K562 (cell line): Measurements from ENCODE around the gene TUT7. TPM values are rescaled to one million over a fixed set of nuclear protein-coding genes. Genes with fewer than 3 reads are reported as not detected.

Experiments used
- ATAC-seq: fragments of 200-7000 bp; cut with Tn5 transposase; 3 replicates; pipeline ENCODE4 v1.9.1; 2020; ENCODE audit warnings: moderate library complexity
- BruUV-seq: library from RNA; stranded (reverse); fragments of 400-500 nt; replicated peaks from 2 replicates; lab custom pipeline; 2021; lab: Mats Ljungman, UMichigan
- CTCF ChIA-PET: fragments of 300-600 bp; formaldehyde crosslinking; extraction: SDS; loops from one replicate; lab custom pipeline; 2021; ENCODE audit warnings: low intra/inter-chr PET ratio; lab: Yijun Ruan, JAX
- POLR2A ChIA-PET: fragments of 300-600, 350-650 bp; sonication (Branson Sonifier 250); formaldehyde crosslinking; extraction: SDS; loops from one replicate; lab custom pipeline; 2021; ENCODE audit warnings: antibody characterized with exemption, inconsistent platforms; lab: Yijun Ruan, JAX
- DNase-seq, 4 experiments: peaks; one replicate each; pipeline versions ENCODE4 v3.0.0 to v3.0.0-alpha.2; 2011 to 2018; ENCODE audit warnings: low spot score in 3 of 4, mixed read lengths in 3 of 4; ENCODE audit errors: extremely low read depth in 1 of 4
- FAIRE-seq: peaks from 2 replicates; lab custom pipeline; 2011; peaks lifted over from hg19 to GRCh38; lab: Jason Lieb, UNC
- H2AFZ ChIP-seq: 2 replicates; pipeline ENCODE4 v1.6.0; 2011; ENCODE audit warnings: low read depth, low read length, control low read depth, inconsistent platforms
- H3K27ac ChIP-seq: fragments of 200-600 bp; 3 replicates; pipeline ENCODE4 v1.8.0; 2011; ENCODE audit warnings: low read depth, mild to moderate bottlenecking, control low read depth, inconsistent platforms, low read length, moderate library complexity, mixed read lengths; ENCODE audit errors: extremely low read depth
- H3K27me3 ChIP-seq, 2 experiments: fragments of 300-600 bp in 1 of 2; 2 replicates in 1 of 2; 3 replicates in 1 of 2; pipeline versions ENCODE4 v1.6.0 to v1.8.0; 2011; ENCODE audit warnings: inconsistent platforms in 2 of 2, low read length in 2 of 2, mild to moderate bottlenecking in 1 of 2, mixed read lengths in 1 of 2, moderate library complexity in 1 of 2; ENCODE audit not compliant: control insufficient read depth in 2 of 2, insufficient read depth in 2 of 2
- H3K36me3 ChIP-seq: fragments of 300-600 bp; 3 replicates; pipeline ENCODE4 v1.8.0; 2011; ENCODE audit warnings: mild to moderate bottlenecking, low read length, inconsistent platforms; ENCODE audit not compliant: control insufficient read depth, insufficient read depth
- H3K4me1 ChIP-seq, 2 experiments: fragments of 200-600 bp in 1 of 2; replicated peaks in 1 of 2; 2 replicates in 1 of 2; 3 replicates in 1 of 2; pipeline versions ENCODE4 v1.5.1 to v1.8.0; 2011; ENCODE audit warnings: inconsistent platforms in 2 of 2, low read length in 2 of 2, mild to moderate bottlenecking in 1 of 2, mixed read lengths in 1 of 2, moderate library complexity in 1 of 2; ENCODE audit not compliant: control insufficient read depth in 2 of 2, insufficient read depth in 2 of 2
- H3K4me2 ChIP-seq: 2 replicates; pipeline ENCODE4 v1.6.1; 2011; ENCODE audit warnings: low read length, control low read depth, inconsistent platforms, mixed read lengths; ENCODE audit not compliant: insufficient read depth
- H3K4me3 ChIP-seq: fragments of 200-600 bp; sonication (generic), shearing (Covaris generic); 2 replicates; pipeline ENCODE4 v1.5.1; 2016; ENCODE audit warnings: control low read depth, inconsistent platforms
- H3K79me2 ChIP-seq: fragments of 200-600 bp; 3 replicates; pipeline ENCODE4 v1.8.0; 2011; ENCODE audit warnings: low read length, inconsistent platforms; ENCODE audit not compliant: control insufficient read depth, insufficient read depth
- H3K9ac ChIP-seq, 2 experiments: 2 replicates each; pipeline versions ENCODE4 v1.6.0 to v1.6.1; 2011; ENCODE audit warnings: low read depth in 2 of 2, low read length in 2 of 2, control low read depth in 1 of 2, inconsistent platforms in 1 of 2, mild to moderate bottlenecking in 1 of 2, mixed read lengths in 1 of 2; ENCODE audit not compliant: insufficient read depth in 1 of 2
- H3K9me1 ChIP-seq: one replicate; pipeline ENCODE4 v1.6.0; 2011; ENCODE audit warnings: inconsistent platforms, mild to moderate bottlenecking, low read length, moderate library complexity; ENCODE audit not compliant: control insufficient read depth, insufficient read depth
- H3K9me3 ChIP-seq: replicated peaks from 2 replicates; pipeline ENCODE4 v1.5.1; 2011; ENCODE audit warnings: low read depth, low read length, inconsistent platforms; ENCODE audit not compliant: control insufficient read depth, insufficient read depth
- H4K20me1 ChIP-seq: replicated peaks from 2 replicates; pipeline ENCODE4 v1.6.1; 2011; ENCODE audit warnings: low read length, inconsistent platforms, mixed read lengths; ENCODE audit not compliant: control insufficient read depth, insufficient read depth
- BCL6 ChIP-seq: fragments of 250-450 bp; sonication (Bioruptor Pico); IDR thresholded peaks from 2 replicates; pipeline ENCODE4 v1.4.0; 2020
- BHLHE40 ChIP-seq: IDR thresholded peaks from 2 replicates; pipeline ENCODE4 v1.6.1; 2011; ENCODE audit warnings: low read length, improper control_type of control experiment
- DACH1 ChIP-seq: fragments of 450-650 bp; IDR thresholded peaks from 2 replicates; pipeline ENCODE4 v1.6.1; 2018; ENCODE audit not compliant: partially characterized antibody
- ETV5 ChIP-seq: sonication (generic); formaldehyde crosslinking; IDR thresholded peaks from 2 replicates; pipeline ENCODE4 v1.4.0; 2020; ENCODE audit warnings: low read depth, mild to moderate bottlenecking, missing genetic modification reagents
- MTA1 ChIP-seq: fragments of 450-650 bp; IDR thresholded peaks from 2 replicates; pipeline ENCODE4 v1.6.1; 2017; ENCODE audit warnings: borderline replicate concordance
- PHF8 ChIP-seq: fragments of 200-600 bp; sonication (generic); IDR thresholded peaks from 2 replicates; pipeline ENCODE4 v1.6.1; 2012; ENCODE audit warnings: mixed run types, mild to moderate bottlenecking, inconsistent platforms, low read length, moderate library complexity, borderline replicate concordance
- SP1 ChIP-seq: sonication (generic); formaldehyde crosslinking; IDR thresholded peaks from 2 replicates; pipeline ENCODE4 v1.8.1; 2022; ENCODE audit warnings: mild to moderate bottlenecking, missing genetic modification reagents
- ZNF41 ChIP-seq: fragments of 250-450 bp; sonication (Bioruptor Pico); conservative IDR thresholded peaks from 2 replicates; pipeline ENCODE4 v1.4.0; 2020; ENCODE audit warnings: mild to moderate bottlenecking
- WGBS: fragments of 100-300 bp; shearing (Covaris generic); methylation state at CpG from one replicate; pipeline ENCODE4 v1.1.6; 2016; ENCODE audit warnings: low coverage, mixed read lengths; ENCODE audit not compliant: insufficient coverage; ENCODE audit errors: missing lambda C conversion rate; 5-methylcytosine and 5-hydroxymethylcytosine counted together
- in situ Hi-C: fragments of 300-500 bp; cut with MboI; formaldehyde crosslinking; loops from 4 replicates; pipeline ENCODE4 v1.15.0; 2018; ENCODE audit warnings: inconsistent platforms, mixed read lengths
- intact Hi-C: fragments of 100-400 bp; cut with micrococcal nuclease; formaldehyde crosslinking; loops from 2 replicates; pipeline ENCODE4 v1.14.2; 2022
- polyA plus RNA-seq, 8 experiments: library from polyadenylated mRNA; depleted of rRNA in 4 of 8; stranded (reverse) in 5 of 8; unstranded in 3 of 8; fragments of >200 nt; fragmentation: Nextera tagmentation in 2 of 8; fragmentation: Illumina TruSeq in 1 of 8; extraction: Ambion mirVana in 2 of 8; extraction: Trizol in 1 of 8; gene quantifications; 2 replicates each; pipeline versions ENCODE4 v1.2.1 to v1.2.3, GENCODE V29; 2011 to 2014; ENCODE audit warnings: inconsistent platforms in 1 of 8, missing spikeins in 1 of 8
- total RNA-seq, 7 experiments: library from RNA; depleted of rRNA in 6 of 7; stranded (reverse); fragments of >200 nt in 6 of 7; fragmentation: Illumina TruSeq in 2 of 7; extraction: Trizol in 2 of 7; gene quantifications; 2 replicates each; pipeline versions ENCODE4 v1.2.1 to v1.2.3, GENCODE V29; 2011 to 2021; ENCODE audit warnings: low replicate concordance in 1 of 7
- TF ChIP-seq, protein P1 (sequence below): fragments of 450-650 bp; formaldehyde crosslinking; IDR thresholded peaks from 2 replicates; pipeline ENCODE4 v1.4.0; 2022; ENCODE audit warnings: missing genetic modification characterization
- TF ChIP-seq, protein P2 (sequence below): fragments of 450-650 bp; conservative IDR thresholded peaks from 2 replicates; pipeline ENCODE4 v1.6.1; 2016; ENCODE audit warnings: missing genetic modification characterization, low read depth, mild to moderate bottlenecking, control low read depth, missing compliant biosample characterization
- TF ChIP-seq, protein P3 (sequence below): sonication (generic); formaldehyde crosslinking; IDR thresholded peaks from 2 replicates; pipeline ENCODE4 v1.8.0; 2023; ENCODE audit warnings: mild to moderate bottlenecking, missing genetic modification reagents
- TF ChIP-seq, protein P4 (sequence below): sonication (generic); formaldehyde crosslinking; IDR thresholded peaks from 2 replicates; pipeline ENCODE4 v1.9.0; 2022; ENCODE audit warnings: mild to moderate bottlenecking, missing genetic modification reagents

Gene TUT7
- total and polyA plus RNA-seq, 9 of the 15 experiments (the other 6 are each of a cell fraction or from before 2014, with no cell fraction given), result 5.9 to 26.9 (median 15.2) TPM

DNA sequence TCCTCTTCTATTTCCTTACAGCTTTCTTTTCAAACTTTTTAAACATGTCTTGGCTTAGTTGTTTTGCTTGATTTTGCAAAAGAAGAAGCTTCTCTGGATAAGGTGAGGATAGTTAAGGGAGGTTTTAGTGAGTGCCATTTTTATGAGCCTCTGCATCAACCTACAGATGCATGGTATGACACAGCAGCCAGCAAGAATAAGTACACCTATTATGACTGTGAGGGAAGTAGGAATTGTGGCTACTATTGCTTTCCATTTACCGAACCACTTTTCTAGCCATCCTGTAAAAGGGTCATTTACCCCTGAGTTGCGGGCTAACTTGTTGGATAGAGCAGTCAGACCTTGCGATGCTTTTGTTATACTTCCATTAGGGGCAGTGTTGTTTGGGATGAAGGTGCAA, 7.0 kb upstream of the TUT7 start:
- FAIRE-seq, result no peak
- Histone ChIP-seq H3K9me3 (no peaks in the 10 kb centered on the region), H3K4me3 (no peak overlapping the region), H3K27me3 (no peaks in the 10 kb centered on the region), H3K4me1 (no peaks in the 10 kb centered on the region; a peak in 1 of 5 replicates), H3K36me3 (no peaks in the 10 kb centered on the region), H3K27ac (no peak overlapping the region), H3K79me2 (no peaks in the 10 kb centered on the region), H3K9ac (no peak overlapping the region), H4K20me1 (no peaks in the 10 kb centered on the region), H3K4me2 (no peak overlapping the region), H3K9me1 (no peaks in the 10 kb centered on the region), H2AFZ (no peak overlapping the region)
- POLR2A ChIA-PET, result no interaction called here
- intact Hi-C loops (no loop called here), in situ Hi-C loops (no loop called here)
- CTCF ChIA-PET, result no interaction called here
- 0% methylated on average over 3 of the region's 3 CpGs for WGBS
- BruUV-seq, result no TSS peak
- DNase-seq, result no peak
- TF ChIP-seq MTA1 (no peak), ETV5 (CRISPR knock-in tag) (no peak), ZNF41 (CRISPR knock-in tag) (no peak), BHLHE40 (no peak), SP1 (CRISPR knock-in tag) (no peak), DACH1 (no peak), BCL6 (CRISPR knock-in tag) (no peak), PHF8 (no peak)
- TF ChIP-seq, protein P1, sequence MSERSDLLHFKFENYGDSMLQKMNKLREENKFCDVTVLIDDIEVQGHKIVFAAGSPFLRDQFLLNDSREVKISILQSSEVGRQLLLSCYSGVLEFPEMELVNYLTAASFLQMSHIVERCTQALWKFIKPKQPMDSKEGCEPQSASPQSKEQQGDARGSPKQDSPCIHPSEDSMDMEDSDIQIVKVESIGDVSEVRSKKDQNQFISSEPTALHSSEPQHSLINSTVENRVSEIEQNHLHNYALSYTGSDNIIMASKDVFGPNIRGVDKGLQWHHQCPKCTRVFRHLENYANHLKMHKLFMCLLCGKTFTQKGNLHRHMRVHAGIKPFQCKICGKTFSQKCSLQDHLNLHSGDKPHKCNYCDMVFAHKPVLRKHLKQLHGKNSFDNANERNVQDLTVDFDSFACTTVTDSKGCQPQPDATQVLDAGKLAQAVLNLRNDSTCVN, result no peak
- TF ChIP-seq, protein P2, sequence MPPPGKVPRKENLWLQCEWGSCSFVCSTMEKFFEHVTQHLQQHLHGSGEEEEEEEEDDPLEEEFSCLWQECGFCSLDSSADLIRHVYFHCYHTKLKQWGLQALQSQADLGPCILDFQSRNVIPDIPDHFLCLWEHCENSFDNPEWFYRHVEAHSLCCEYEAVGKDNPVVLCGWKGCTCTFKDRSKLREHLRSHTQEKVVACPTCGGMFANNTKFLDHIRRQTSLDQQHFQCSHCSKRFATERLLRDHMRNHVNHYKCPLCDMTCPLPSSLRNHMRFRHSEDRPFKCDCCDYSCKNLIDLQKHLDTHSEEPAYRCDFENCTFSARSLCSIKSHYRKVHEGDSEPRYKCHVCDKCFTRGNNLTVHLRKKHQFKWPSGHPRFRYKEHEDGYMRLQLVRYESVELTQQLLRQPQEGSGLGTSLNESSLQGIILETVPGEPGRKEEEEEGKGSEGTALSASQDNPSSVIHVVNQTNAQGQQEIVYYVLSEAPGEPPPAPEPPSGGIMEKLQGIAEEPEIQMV (tag), result no peak
- TF ChIP-seq, protein P3, sequence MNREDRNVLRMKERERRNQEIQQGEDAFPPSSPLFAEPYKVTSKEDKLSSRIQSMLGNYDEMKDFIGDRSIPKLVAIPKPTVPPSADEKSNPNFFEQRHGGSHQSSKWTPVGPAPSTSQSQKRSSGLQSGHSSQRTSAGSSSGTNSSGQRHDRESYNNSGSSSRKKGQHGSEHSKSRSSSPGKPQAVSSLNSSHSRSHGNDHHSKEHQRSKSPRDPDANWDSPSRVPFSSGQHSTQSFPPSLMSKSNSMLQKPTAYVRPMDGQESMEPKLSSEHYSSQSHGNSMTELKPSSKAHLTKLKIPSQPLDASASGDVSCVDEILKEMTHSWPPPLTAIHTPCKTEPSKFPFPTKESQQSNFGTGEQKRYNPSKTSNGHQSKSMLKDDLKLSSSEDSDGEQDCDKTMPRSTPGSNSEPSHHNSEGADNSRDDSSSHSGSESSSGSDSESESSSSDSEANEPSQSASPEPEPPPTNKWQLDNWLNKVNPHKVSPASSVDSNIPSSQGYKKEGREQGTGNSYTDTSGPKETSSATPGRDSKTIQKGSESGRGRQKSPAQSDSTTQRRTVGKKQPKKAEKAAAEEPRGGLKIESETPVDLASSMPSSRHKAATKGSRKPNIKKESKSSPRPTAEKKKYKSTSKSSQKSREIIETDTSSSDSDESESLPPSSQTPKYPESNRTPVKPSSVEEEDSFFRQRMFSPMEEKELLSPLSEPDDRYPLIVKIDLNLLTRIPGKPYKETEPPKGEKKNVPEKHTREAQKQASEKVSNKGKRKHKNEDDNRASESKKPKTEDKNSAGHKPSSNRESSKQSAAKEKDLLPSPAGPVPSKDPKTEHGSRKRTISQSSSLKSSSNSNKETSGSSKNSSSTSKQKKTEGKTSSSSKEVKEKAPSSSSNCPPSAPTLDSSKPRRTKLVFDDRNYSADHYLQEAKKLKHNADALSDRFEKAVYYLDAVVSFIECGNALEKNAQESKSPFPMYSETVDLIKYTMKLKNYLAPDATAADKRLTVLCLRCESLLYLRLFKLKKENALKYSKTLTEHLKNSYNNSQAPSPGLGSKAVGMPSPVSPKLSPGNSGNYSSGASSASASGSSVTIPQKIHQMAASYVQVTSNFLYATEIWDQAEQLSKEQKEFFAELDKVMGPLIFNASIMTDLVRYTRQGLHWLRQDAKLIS (CRISPR knock-in tag), result no peak
- TF ChIP-seq, protein P4, sequence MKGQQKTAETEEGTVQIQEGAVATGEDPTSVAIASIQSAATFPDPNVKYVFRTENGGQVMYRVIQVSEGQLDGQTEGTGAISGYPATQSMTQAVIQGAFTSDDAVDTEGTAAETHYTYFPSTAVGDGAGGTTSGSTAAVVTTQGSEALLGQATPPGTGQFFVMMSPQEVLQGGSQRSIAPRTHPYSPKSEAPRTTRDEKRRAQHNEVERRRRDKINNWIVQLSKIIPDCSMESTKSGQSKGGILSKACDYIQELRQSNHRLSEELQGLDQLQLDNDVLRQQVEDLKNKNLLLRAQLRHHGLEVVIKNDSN (CRISPR knock-in tag), result no peak
- no peak for ATAC-seq
